ENCODE measurements around the gene TWSG1. TPM values are rescaled to one million over a fixed set of nuclear protein-coding genes. Genes with fewer than 3 reads are reported as not detected.
"Not testable (repeated sequence)": the region's sequence is repeated elsewhere in the genome, so short reads cannot be mapped to it uniquely, and the experiment has no call there.

The TWSG1 gene
- polyA plus RNA-seq, 4 donors = 2.4 to 20.6 (median 6.3) TPM

DNA sequence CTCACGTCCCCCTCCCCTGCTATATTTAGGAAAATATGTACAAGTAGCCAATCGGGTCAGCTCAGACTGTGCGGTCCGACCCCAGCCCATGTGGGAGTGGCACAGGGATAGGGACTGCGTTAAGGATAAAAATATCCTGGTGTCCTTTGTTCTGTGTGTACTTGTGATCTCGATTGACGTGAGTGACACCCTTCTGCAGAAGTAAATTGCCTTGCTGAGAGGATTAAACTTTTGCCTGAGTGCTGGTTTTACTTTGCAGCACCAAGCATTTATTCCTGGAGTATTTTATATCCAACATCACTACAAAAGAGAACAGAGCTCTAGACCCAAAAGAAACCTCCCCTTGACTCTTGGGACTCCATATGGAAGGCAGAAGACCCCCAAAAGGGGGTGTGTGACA lies 112.8 kb downstream of the TWSG1 start:
- Histone ChIP-seq H3K9me3 (ENCODE audit: control insufficient read depth in 2 of 2, insufficient read depth in 1 of 2, low read depth in 1 of 2, low read length in 1 of 2) (peaks cover 0 to 12% of the 10 kb centered on the region in 2 donors), H3K36me3 (ENCODE audit: control insufficient read depth in 3 of 3, insufficient read depth in 2 of 3, low read depth in 1 of 3, low read length in 3 of 3) (no peaks in the 10 kb centered on the region), H3K27me3 (ENCODE audit: control insufficient read depth in 3 of 3, insufficient read depth in 3 of 3, low read length in 3 of 3) (peaks cover 0 to 2% (median 0%) of the 10 kb centered on the region in 3 donors), H3K4me3 (ENCODE audit: low read depth in 1 of 3, low read length in 3 of 3) (no peak overlapping the region), H3K27ac (ENCODE audit: low read depth in 1 of 3, low read length in 2 of 3) (no peak overlapping the region), H3K4me1 (ENCODE audit: control insufficient read depth in 3 of 3, insufficient read depth in 2 of 3, low read depth in 1 of 3, low read length in 2 of 3) (no peaks in the 10 kb centered on the region)
- no peak for FAIRE-seq
- WGBS, 3 donors = 87 to 94% (median 92%) methylated on average over 7 of the region's 7 CpGs
- DNase-seq = no peak

DNA sequence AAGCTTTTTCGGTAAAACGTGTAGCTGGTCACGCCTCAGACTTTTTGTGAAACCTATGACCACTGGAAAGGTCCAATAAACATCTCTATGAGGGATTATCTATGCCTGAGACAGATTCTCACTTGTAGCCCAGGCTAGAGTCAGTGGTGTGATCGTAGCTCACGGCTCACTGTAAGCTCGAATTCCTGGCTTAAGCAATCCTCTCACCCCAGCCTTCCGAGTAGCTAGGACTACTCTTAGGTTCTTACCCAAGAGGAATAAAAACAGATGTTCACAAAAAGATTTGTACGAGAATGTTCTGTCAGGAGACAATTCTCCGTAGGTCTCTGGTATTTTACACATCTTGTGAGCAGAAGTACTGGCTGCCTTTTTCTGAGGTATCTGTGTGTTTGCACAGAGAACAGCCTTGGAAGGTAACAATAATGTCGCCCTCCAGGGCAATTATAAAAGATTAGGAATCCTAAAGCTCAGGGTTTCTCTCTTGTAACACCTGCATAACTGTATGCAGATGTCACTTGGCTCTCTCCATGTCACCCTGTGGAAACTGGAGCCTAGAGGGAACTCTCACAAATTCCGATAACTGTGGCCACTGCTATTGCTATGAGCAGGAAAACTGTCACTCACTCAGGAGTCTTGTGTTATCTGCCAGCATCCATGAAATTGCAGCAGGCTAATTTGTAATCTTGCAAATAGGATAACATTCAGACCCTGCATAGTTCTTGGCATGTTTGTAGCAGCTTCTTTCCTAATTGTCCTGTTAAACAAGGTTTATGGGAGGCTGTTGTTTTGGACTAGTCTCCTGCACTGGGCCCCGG lies 115.2 kb downstream of the TWSG1 start:
- H3K27me3 ChIP-seq (ENCODE audit: control insufficient read depth in 3 of 3, insufficient read depth in 3 of 3, low read length in 3 of 3) = peaks cover 0 to 2% (median 0%) of the 10 kb centered on the region in 3 donors
- H3K27ac ChIP-seq (ENCODE audit: low read depth in 1 of 3, low read length in 2 of 3) = no peak overlapping the region
- no peaks in the 10 kb centered on the region for H3K36me3 ChIP-seq (ENCODE audit: control insufficient read depth in 3 of 3, insufficient read depth in 2 of 3, low read depth in 1 of 3, low read length in 3 of 3)
- WGBS, 3 donors = 64 to 69% (median 64%) methylated on average over 12 of the region's 12 CpGs
- H3K9me3 ChIP-seq (ENCODE audit: control insufficient read depth in 2 of 2, insufficient read depth in 1 of 2, low read depth in 1 of 2, low read length in 1 of 2) = peaks cover 0 to 12% of the 10 kb centered on the region in 2 donors
- H3K4me3 ChIP-seq (ENCODE audit: low read depth in 1 of 3, low read length in 3 of 3) = no peak overlapping the region
- DNase-seq (no peak), FAIRE-seq (no peak)
- H3K4me1 ChIP-seq (ENCODE audit: control insufficient read depth in 3 of 3, insufficient read depth in 2 of 3, low read depth in 1 of 3, low read length in 2 of 3) = no peaks in the 10 kb centered on the region

DNA sequence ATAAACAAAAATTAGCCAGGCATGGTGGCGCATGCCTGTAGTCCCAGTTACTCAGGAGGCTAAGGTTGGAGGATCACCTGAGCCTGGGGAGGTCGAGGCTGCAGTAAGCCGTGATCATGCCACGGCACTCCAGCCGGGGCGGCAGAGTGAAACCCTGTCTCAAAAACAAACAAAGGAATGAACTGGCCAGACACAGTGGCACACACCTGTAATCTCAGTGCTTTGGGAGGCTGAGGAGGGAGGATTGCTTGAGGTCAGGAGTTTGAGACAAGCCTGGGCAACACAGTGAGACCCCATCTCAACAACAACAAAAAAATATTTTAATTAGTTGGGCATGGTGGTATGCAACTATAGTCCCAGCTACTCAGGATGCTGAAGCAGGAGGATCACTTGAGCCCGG lies 116.3 kb downstream of the TWSG1 start:
- peaks cover 0 to 14% of the 10 kb centered on the region in 2 donors for H3K9me3 ChIP-seq (ENCODE audit: control insufficient read depth in 2 of 2, insufficient read depth in 1 of 2, low read depth in 1 of 2, low read length in 1 of 2)
- H3K4me3 ChIP-seq (ENCODE audit: low read depth in 1 of 3, low read length in 3 of 3); H3K4me1 ChIP-seq (ENCODE audit: control insufficient read depth in 3 of 3, insufficient read depth in 2 of 3, low read depth in 1 of 3, low read length in 2 of 3); DNase-seq; FAIRE-seq; H3K27me3 ChIP-seq (ENCODE audit: control insufficient read depth in 3 of 3, insufficient read depth in 3 of 3, low read length in 3 of 3); H3K27ac ChIP-seq (ENCODE audit: low read depth in 1 of 3, low read length in 2 of 3); H3K36me3 ChIP-seq (ENCODE audit: control insufficient read depth in 3 of 3, insufficient read depth in 2 of 3, low read depth in 1 of 3, low read length in 3 of 3): not testable (repeated sequence)
- 88 to 94% (median 90%) methylated on average over 7 of the region's 7 CpGs for WGBS, 3 donors

Other genes with a start within 250 kb of the TWSG1 start
- 100 to 1,000 TPM; 125 to 300 (median 208) TPM for gene NDUFV2, start 232.1 kb upstream of the TWSG1 start, polyA plus RNA-seq
- gene ANKRD12, start 198.0 kb upstream of the TWSG1 start, polyA plus RNA-seq = 10 to 100 TPM in 3 of 4 donors, 1 to 10 TPM in 1; 7.5 to 22.2 (median 21.1) TPM
- 10 to 100 TPM; 18.1 to 32.2 (median 25.0) TPM for gene RALBP1, start 140.7 kb downstream of the TWSG1 start, polyA plus RNA-seq

Measured in small intestine (tissue), 7 donors.